ENCODE measurements around the gene CSTF2T.

- TF ChIP-seq CTCF (IDR thresholded peaks at IDR 0.05; ENCODE audit: low read depth, low read length) (no peak), EZH2phosphoT487 (IDR thresholded peaks at IDR 0.05; ENCODE audit: low read depth) (no peak)
These were observed 19.6 kb downstream of the CSTF2T start for GRCh38 chr10:51679841-51680240.
